BLaER1 treated with 17β-estradiol and CSF1 and Interleukin-3, amounts not matched to agents 10 nM and 100 nM (cell line): ENCODE data around the gene TGFBR3.

Experiments
- H3K27ac ChIP-seq, 11 experiments: shearing (Covaris generic); formaldehyde crosslinking; 2 replicates each; pipeline ENCODE4 v1.8.1; 2022
- H3K27me3 ChIP-seq, 11 experiments: shearing (Covaris generic); formaldehyde crosslinking; 2 replicates each; pipeline ENCODE4 v1.8.1; 2022
- H3K36me3 ChIP-seq, 11 experiments: shearing (Covaris generic); formaldehyde crosslinking; 2 replicates each; pipeline ENCODE4 v1.8.1; 2022
- H3K4me1 ChIP-seq, 10 experiments: shearing (Covaris generic); formaldehyde crosslinking; 2 replicates each; pipeline ENCODE4 v1.8.1; 2022
- H3K4me2 ChIP-seq, 11 experiments: shearing (Covaris generic); formaldehyde crosslinking; 2 replicates each; pipeline ENCODE4 v1.8.1; 2022
- H3K4me3 ChIP-seq, 10 experiments: shearing (Covaris generic); formaldehyde crosslinking; 2 replicates each; pipeline ENCODE4 v1.8.1; 2022
- H3K9ac ChIP-seq, 11 experiments: shearing (Covaris generic); formaldehyde crosslinking; 2 replicates each; pipeline ENCODE4 v1.8.1; 2022
- H3K9me3 ChIP-seq, 11 experiments: shearing (Covaris generic); formaldehyde crosslinking; replicated peaks in 1 of 11; 2 replicates each; pipeline ENCODE4 v1.8.1; 2022
- H4K20me1 ChIP-seq, 11 experiments: shearing (Covaris generic); formaldehyde crosslinking; 2 replicates each; pipeline ENCODE4 v1.8.1; 2022
- Cebpa-rat ChIP-seq, 11 experiments: shearing (Covaris generic); IDR thresholded peaks; 2 replicates each; pipeline ENCODE4 v1.8.1; 2022

The TGFBR3 gene

DNA sequence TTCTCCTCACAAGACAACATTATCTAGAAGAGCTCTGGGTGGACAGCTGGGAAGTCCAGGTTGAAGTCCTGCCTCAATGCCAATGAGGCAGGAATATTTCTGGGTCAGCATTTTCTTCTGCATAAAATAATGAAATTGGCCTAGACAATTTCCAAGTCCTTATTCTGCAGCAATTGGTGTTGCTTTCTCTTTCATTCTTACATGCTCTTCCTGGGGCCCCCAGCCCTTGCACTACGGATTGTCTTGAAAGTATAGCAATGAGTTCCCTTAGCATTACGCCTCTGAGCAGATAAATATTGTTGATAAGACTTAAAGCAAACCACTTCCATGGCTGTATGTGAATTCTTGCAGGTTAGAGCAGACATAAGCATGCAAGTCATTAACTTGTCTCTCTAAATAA, 188.5 kb downstream of the TGFBR3 start:
- Histone ChIP-seq H3K27ac (no peak overlapping the region), H3K9ac (no peak overlapping the region), H4K20me1 (no peaks in the 10 kb centered on the region), H3K36me3 (peaks cover 0 to 40% (median 4%) of the 10 kb centered on the region in 11 experiments; a peak in 5 of 22 replicates), H3K4me2 (peak overlapping the region in 5 of 11 experiments; percentile 18 to 66 (median 26); a peak in 8 of 22 replicates), H3K4me3 (no peak overlapping the region), H3K4me1 (peaks cover 12 to 42% (median 16%) of the 10 kb centered on the region in 10 experiments), H3K27me3 (no peaks in the 10 kb centered on the region), H3K9me3 (no peaks in the 10 kb centered on the region)
- TF ChIP-seq Cebpa-rat (IDR thresholded peaks at IDR 0.05) = no peak

DNA sequence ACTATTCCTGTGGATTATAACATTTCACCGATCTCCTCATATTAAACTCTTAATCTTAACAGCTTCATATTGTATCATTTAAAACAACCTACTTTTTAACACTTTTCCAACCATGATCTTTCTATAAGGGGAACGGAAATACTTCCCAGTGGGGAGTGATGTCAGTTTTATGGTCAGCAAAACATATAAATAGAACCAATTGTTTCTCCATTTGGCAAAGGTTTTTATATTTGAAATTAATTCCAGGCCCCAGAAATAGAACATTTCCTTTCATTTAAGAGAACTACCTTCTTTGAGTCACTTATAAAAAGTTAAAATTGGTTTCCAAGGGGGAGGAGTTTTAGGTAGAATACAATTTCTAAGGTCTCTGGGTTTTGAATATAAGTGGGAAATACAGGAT, 189.6 kb downstream of the TGFBR3 start:
- H3K36me3 ChIP-seq = peaks cover 0 to 42% (median 4%) of the 10 kb centered on the region in 11 experiments; a peak in 5 of 22 replicates
- no peak for TF ChIP-seq Cebpa-rat (IDR thresholded peaks at IDR 0.05)
- no peaks in the 10 kb centered on the region for H3K27me3 ChIP-seq
- no peak overlapping the region for H3K9ac ChIP-seq
- H3K4me1 ChIP-seq = peaks cover 5 to 42% (median 10%) of the 10 kb centered on the region in 10 experiments
- no peaks in the 10 kb centered on the region for H4K20me1 ChIP-seq
- H3K4me2 ChIP-seq = peak overlapping the region in 2 of 11 experiments; percentile 37 to 66; a peak in 2 of 22 replicates
- no peak overlapping the region for H3K4me3 ChIP-seq
- no peaks in the 10 kb centered on the region for H3K9me3 ChIP-seq
- no peak overlapping the region for H3K27ac ChIP-seq

DNA sequence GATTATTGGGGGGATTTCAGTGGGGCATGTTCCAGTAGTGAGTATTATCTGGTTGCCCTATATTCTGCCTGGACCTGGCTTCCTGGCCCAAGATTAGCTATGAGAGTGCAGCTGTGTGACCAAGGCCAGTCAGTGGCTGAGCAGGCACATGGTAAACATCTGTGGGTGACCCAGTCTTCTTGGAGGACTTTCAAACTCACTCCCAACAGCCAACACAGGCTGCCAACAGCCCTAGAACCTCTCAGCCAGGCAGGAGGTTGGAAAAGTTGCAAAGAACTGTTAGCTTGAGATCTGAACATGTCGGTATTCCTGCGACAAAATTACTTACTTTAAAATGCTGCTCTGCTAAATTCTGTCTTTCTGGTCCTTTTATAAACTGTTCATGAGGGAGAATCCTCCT, 192.4 kb downstream of the TGFBR3 start:
- Histone ChIP-seq H3K27ac (no peak overlapping the region), H3K36me3 (peaks cover 0 to 31% (median 4%) of the 10 kb centered on the region in 11 experiments; a peak in 5 of 22 replicates), H3K27me3 (no peaks in the 10 kb centered on the region), H3K9ac (no peak overlapping the region), H3K9me3 (no peaks in the 10 kb centered on the region), H3K4me1 (peaks cover 0 to 46% (median 5%) of the 10 kb centered on the region in 10 experiments; a peak in 11 of 20 replicates), H4K20me1 (no peaks in the 10 kb centered on the region), H3K4me2 (no peak overlapping the region), H3K4me3 (no peak overlapping the region)
- TF ChIP-seq Cebpa-rat (IDR thresholded peaks at IDR 0.05) = no peak

DNA sequence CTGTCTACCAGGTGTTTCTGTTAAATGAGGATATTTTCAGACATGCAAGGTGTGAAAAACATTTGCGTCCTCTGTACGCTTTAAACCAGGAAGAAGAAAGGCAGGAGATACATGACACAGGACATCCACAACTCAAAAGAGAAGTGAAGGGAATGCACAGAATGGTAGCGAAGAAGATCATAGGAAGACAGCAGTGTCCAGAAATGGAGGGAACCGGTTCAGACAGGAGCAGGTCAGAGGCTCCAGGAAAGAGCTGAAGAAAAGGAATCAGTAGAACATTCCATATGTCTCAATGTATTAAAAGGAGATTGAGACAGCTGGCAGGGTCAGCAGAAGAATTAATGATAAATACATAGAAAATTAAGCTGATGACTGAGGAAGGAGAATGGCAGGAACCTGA, 194.4 kb downstream of the TGFBR3 start:
- H3K4me1 ChIP-seq = peaks cover 0 to 27% (median 8%) of the 10 kb centered on the region in 10 experiments; a peak in 5 of 20 replicates
- peaks cover 0 to 31% (median 4%) of the 10 kb centered on the region in 11 experiments; a peak in 4 of 22 replicates for H3K36me3 ChIP-seq
- no peak overlapping the region for H3K4me2 ChIP-seq
- no peak overlapping the region for H3K4me3 ChIP-seq
- H3K9me3 ChIP-seq = no peaks in the 10 kb centered on the region
- H3K9ac ChIP-seq = no peak overlapping the region
- H3K27me3 ChIP-seq = no peaks in the 10 kb centered on the region
- no peak overlapping the region for H3K27ac ChIP-seq
- TF ChIP-seq Cebpa-rat (IDR thresholded peaks at IDR 0.05) = no peak
- H4K20me1 ChIP-seq = no peaks in the 10 kb centered on the region

DNA sequence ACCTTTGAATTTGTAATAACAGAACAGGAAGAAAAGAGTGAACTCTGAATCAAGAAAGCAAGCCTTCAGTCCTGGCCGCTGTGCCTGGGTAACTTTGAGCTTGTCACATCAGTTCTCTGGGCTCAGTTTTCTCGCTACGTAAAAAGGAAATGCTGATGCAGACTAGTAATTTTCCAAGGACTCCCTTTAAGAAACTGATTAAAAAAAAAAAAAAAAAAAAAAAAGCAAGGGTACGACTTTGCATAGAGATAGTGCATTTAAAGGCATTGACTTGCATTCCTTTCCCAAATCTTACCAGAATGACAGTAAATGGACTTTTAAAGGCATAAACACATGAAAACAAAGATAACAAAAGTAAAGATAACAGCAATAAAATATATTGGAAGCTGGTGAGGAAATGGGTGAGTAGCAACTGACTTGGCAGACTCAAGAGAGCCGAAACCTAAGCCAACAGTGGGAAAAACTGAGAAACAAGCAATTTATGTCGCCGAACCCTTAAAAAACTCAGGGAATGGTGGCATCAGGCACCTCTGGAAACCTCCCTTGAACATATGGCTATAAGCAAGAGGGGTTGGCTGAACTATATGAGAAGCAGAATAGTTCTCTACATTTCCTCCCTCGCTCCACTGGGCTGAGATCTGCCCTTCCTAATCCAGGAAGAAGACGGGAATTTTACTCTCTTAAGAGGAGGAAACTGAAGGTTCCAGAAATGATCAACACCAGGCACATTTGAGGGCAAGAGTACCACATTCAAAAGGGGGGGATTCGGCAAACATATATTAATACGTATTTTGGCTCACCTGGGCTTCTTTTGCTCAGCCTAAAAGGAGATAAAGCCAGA, 196.1 kb downstream of the TGFBR3 start:
- H3K27ac ChIP-seq = no peak overlapping the region
- no peak overlapping the region for H3K9ac ChIP-seq
- peaks cover 0 to 23% (median 4%) of the 10 kb centered on the region in 11 experiments; a peak in 4 of 22 replicates for H3K36me3 ChIP-seq
- H3K4me3 ChIP-seq = no peak overlapping the region
- H3K4me1 ChIP-seq = peaks cover 8 to 30% (median 21%) of the 10 kb centered on the region in 10 experiments
- no peaks in the 10 kb centered on the region for H3K9me3 ChIP-seq
- H3K27me3 ChIP-seq = no peaks in the 10 kb centered on the region
- no peaks in the 10 kb centered on the region for H4K20me1 ChIP-seq
- TF ChIP-seq Cebpa-rat (IDR thresholded peaks at IDR 0.05) = no peak
- peak overlapping the region in 1 of 11 experiments; percentile 43; a peak in 1 of 22 replicates for H3K4me2 ChIP-seq

DNA sequence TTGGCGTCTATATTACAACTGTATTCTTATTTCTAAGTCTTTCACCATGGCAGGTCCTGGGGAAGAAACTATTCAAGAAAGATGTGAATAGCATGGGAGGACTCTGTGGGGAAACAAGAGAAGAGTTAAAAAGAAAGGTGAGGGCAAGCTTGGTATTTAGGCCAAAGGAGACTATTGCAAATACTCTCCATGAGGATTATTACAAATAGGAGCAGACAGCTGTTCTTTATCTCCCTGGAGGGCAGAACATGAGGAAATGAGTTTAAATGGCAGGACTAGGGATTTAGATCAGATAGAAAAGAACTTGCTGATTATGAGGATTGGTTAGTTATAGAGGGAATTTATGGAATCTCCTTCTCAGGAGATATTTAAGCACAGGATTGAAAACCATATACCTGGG, 198.5 kb downstream of the TGFBR3 start:
- H3K4me3 ChIP-seq = no peak overlapping the region
- H3K27me3 ChIP-seq = no peaks in the 10 kb centered on the region
- H3K9me3 ChIP-seq = no peaks in the 10 kb centered on the region
- H4K20me1 ChIP-seq = no peaks in the 10 kb centered on the region
- H3K9ac ChIP-seq = no peak overlapping the region
- H3K4me1 ChIP-seq = peaks cover 26 to 44% (median 32%) of the 10 kb centered on the region in 10 experiments
- no peak for TF ChIP-seq Cebpa-rat (IDR thresholded peaks at IDR 0.05)
- no peak overlapping the region for H3K27ac ChIP-seq
- H3K4me2 ChIP-seq = no peak overlapping the region
- H3K36me3 ChIP-seq = peaks cover 0 to 3% (median 0%) of the 10 kb centered on the region in 11 experiments; a peak in 2 of 22 replicates

DNA sequence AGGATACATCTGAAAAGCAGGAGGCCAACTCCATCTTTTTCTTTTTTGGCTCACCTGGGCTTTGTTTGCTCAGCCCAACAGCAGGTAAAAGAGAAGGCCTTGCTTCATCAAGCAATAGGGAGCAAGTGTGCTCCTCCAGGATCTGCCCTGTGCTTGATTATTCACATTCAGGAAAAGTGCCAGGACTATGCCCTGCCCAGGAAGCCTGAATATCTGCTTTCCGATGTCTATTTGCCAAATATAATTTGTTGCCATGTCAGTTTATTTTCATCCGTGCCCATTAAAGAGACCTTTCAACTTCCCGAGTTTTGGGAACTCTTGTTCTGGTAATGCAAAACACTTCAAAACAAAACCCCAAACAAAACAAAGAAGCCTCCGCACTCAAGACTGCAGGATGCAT, 200.0 kb downstream of the TGFBR3 start:
- Histone ChIP-seq H3K27me3 (no peaks in the 10 kb centered on the region), H3K4me1 (peaks cover 26 to 49% (median 32%) of the 10 kb centered on the region in 10 experiments), H3K27ac (no peak overlapping the region), H3K4me2 (peak overlapping the region in 7 of 11 experiments; percentile 56 to 75 (median 69); a peak in 9 of 22 replicates), H4K20me1 (no peaks in the 10 kb centered on the region), H3K9ac (no peak overlapping the region), H3K4me3 (no peak overlapping the region), H3K9me3 (no peaks in the 10 kb centered on the region), H3K36me3 (peaks cover 0 to 3% (median 0%) of the 10 kb centered on the region in 11 experiments; a peak in 2 of 22 replicates)
- TF ChIP-seq Cebpa-rat (IDR thresholded peaks at IDR 0.05) = no peak

DNA sequence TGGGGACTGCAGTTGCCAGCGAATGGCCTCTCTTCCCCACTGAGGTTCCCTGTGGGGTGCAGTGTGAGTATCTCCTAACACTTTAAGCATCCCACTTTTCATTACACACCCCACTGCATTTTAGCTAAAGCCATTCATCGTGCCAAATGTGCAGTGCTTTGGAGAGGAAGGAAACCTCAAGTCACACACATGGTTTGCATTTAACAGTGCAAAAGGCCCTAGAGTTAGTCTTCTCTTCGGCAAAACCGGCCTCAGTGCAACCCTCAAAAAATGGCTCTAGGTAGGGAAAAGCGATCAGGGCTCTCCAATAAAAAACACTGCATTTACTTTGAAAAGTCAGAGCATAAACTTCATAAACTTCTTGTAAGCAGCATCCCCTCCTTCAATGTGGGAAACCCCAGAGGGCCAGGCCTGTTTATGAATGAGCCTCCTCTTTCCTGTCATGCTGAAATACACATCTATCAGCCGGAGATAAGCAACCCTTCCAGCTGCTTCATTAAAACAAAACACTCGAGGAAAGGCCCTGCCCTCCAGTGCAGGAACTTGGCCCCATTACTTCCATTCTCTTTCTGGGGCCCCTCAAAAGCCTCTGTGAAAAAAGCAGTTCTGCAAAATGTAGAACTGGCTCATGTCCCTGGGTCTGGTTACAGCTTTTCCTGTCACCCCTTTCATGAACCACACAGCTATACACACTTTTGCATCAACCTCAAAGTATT, 201.3 kb downstream of the TGFBR3 start:
- H3K4me2 ChIP-seq = peak overlapping the region; percentile 39 to 75 (median 66)
- TF ChIP-seq Cebpa-rat (IDR thresholded peaks at IDR 0.05) = no peak
- H3K27ac ChIP-seq = peak overlapping the region in 7 of 11 experiments; percentile 1 to 45 (median 8); a peak in 8 of 22 replicates
- no peaks in the 10 kb centered on the region for H3K27me3 ChIP-seq
- peaks cover 26 to 48% (median 32%) of the 10 kb centered on the region in 10 experiments for H3K4me1 ChIP-seq
- H3K4me3 ChIP-seq = no peak overlapping the region
- peak overlapping the region in 3 of 11 experiments; percentile 15 to 46 (median 41); a peak in 2 of 22 replicates for H3K9ac ChIP-seq
- H3K36me3 ChIP-seq = peaks cover 0 to 3% (median 0%) of the 10 kb centered on the region in 11 experiments; a peak in 2 of 22 replicates
- no peaks in the 10 kb centered on the region for H3K9me3 ChIP-seq
- H4K20me1 ChIP-seq = no peaks in the 10 kb centered on the region

DNA sequence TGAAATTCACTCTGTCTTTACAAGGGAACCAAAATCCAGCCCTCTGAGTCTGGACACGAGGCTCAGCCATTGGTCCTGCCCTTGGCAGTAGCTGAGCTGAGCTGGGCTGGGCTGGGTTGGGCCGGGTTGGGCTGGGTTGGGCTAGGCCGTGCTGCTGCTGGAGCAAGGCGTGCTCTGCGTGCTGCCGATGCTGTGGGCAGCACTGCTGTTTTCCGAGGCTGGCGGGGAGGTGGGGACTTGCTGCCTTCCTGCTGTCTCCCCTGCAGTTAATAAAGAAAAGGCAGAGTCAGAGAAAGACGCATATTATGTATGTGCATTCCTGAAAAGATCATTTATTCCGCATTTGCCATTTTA, 202.4 kb downstream of the TGFBR3 start:
- Histone ChIP-seq H3K36me3 (peaks cover 0 to 3% (median 0%) of the 10 kb centered on the region in 11 experiments; a peak in 2 of 22 replicates), H4K20me1 (no peaks in the 10 kb centered on the region), H3K27me3 (no peaks in the 10 kb centered on the region), H3K4me2 (peak overlapping the region in 10 of 11 experiments; percentile 39 to 75 (median 66); a peak in 14 of 22 replicates), H3K9ac (no peak overlapping the region), H3K27ac (no peak overlapping the region), H3K4me1 (peaks cover 26 to 44% (median 32%) of the 10 kb centered on the region in 10 experiments), H3K9me3 (no peaks in the 10 kb centered on the region), H3K4me3 (no peak overlapping the region)
- TF ChIP-seq Cebpa-rat (IDR thresholded peaks at IDR 0.05) = no peak
